Thymus (tissue), 11 donors: ENCODE measurements around the gene TSPAN12. TPM values are rescaled to one million over a fixed set of nuclear protein-coding genes. Genes with fewer than 3 reads are reported as not detected.

Source experiments
- DNase-seq, 9 donors: peaks; one replicate each; pipeline ENCODE4 v3.0.0-alpha.2; 2013; ENCODE audit warnings: low spot score in 9 of 9, low read depth in 6 of 9, missing footprints in 1 of 9
- H3K27ac ChIP-seq, 2 donors: one replicate each; pipeline ENCODE4 v1.5.1; 2013; ENCODE audit warnings: control low read depth in 1 of 2, low read depth in 1 of 2, low read length in 1 of 2, mild to moderate bottlenecking in 1 of 2, moderate library complexity in 1 of 2
- H3K27me3 ChIP-seq, 2 donors: one replicate each; pipeline ENCODE4 v1.5.1; 2013; ENCODE audit warnings: low read length in 1 of 2; ENCODE audit not compliant: control insufficient read depth in 2 of 2, insufficient read depth in 1 of 2
- H3K36me3 ChIP-seq, 2 donors: one replicate each; pipeline ENCODE4 v1.5.1; 2013; ENCODE audit warnings: low read length in 1 of 2, mild to moderate bottlenecking in 1 of 2, moderate library complexity in 1 of 2; ENCODE audit not compliant: control insufficient read depth in 2 of 2, insufficient read depth in 2 of 2
- H3K4me1 ChIP-seq, 2 donors: one replicate each; pipeline ENCODE4 v1.5.1; 2013; ENCODE audit warnings: low read length in 2 of 2; ENCODE audit not compliant: control insufficient read depth in 2 of 2, insufficient read depth in 2 of 2
- H3K4me3 ChIP-seq, 2 donors: one replicate each; pipeline ENCODE4 v1.5.1; 2013; ENCODE audit warnings: low read length in 2 of 2, control low read depth in 1 of 2, mild to moderate bottlenecking in 1 of 2
- H3K9me3 ChIP-seq, 2 donors: one replicate each; pipeline ENCODE4 v1.5.1; 2013; ENCODE audit warnings: low read length in 1 of 2, mild to moderate bottlenecking in 1 of 2; ENCODE audit not compliant: control insufficient read depth in 2 of 2, insufficient read depth in 1 of 2
- WGBS: extraction: QIAGEN DNeasy Blood & Tissue Kit; methylation state at CpG from one replicate; pipeline ENCODE4 v1.1.7; 2013; 5-methylcytosine and 5-hydroxymethylcytosine counted together
- polyA plus RNA-seq: library from polyadenylated mRNA; stranded (reverse); fragments of 200-250 nt; gene quantifications from one replicate; pipeline ENCODE4 v1.2.3, GENCODE V29; 2013
- total RNA-seq: library from RNA; stranded (reverse); fragments of 120-200 nt; gene quantifications from one replicate; pipeline ENCODE4 v1.2.4, GENCODE V29; 2013
- donor health status: healthy.

The TSPAN12 gene
- total and polyA plus RNA-seq, 2 donors: 3.5 to 7.8 TPM

GRCh38 chr7:120873401-120873800, 15.5 kb upstream of the TSPAN12 start:
- no peak for DNase-seq
- no peak overlapping the region for H3K27ac ChIP-seq
- H3K9me3 ChIP-seq: no peaks in the 10 kb centered on the region
- 94% methylated on average over 4 of the region's 4 CpGs for WGBS
- H3K27me3 ChIP-seq: no peaks in the 10 kb centered on the region
- H3K4me1 ChIP-seq: no peaks in the 10 kb centered on the region
- no peaks in the 10 kb centered on the region for H3K36me3 ChIP-seq
- H3K4me3 ChIP-seq: no peak overlapping the region

DNA sequence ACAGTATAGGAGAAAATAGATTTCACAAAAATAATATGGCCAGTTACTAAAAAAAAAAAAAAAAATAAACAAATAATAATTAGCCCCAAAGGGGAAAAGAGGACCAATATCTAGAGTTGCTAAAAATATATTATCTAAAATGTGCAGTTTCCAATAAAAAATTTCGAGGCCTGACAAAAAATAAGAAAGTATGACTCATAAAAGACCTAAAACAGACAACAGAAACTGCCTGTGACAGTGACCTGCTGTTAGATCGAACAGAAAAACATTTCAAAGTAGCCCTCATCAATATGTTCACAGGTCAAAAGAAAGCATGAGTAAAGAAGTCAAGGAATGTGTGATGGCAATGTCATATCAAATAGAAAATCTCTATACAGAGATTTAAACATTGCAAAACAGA, 11.8 kb upstream of the TSPAN12 start:
- 78% methylated on average over 2 of the region's 2 CpGs for WGBS

GRCh38 chr7:120867932-120868331, 10.0 kb upstream of the TSPAN12 start:
- H3K36me3 ChIP-seq: no peaks in the 10 kb centered on the region
- no peaks in the 10 kb centered on the region for H3K27me3 ChIP-seq
- no peaks in the 10 kb centered on the region for H3K4me1 ChIP-seq
- no peak overlapping the region for H3K27ac ChIP-seq
- no peaks in the 10 kb centered on the region for H3K9me3 ChIP-seq
- no peak for DNase-seq
- WGBS: 90% methylated on average over 1 of the region's 1 CpG
- H3K4me3 ChIP-seq: no peak overlapping the region

More for the DNA sequence above, 11.8 kb upstream of the TSPAN12 start:
- Histone ChIP-seq H3K9me3 (no peaks in the 10 kb centered on the region), H3K36me3 (no peaks in the 10 kb centered on the region), H3K27me3 (no peaks in the 10 kb centered on the region), H3K27ac (no peak overlapping the region), H3K4me1 (no peaks in the 10 kb centered on the region), H3K4me3 (no peak overlapping the region)
- DNase-seq: no peak

- H3K9me3 ChIP-seq: no peaks in the 10 kb centered on the region
- H3K4me1 ChIP-seq: no peaks in the 10 kb centered on the region
- no peak overlapping the region for H3K4me3 ChIP-seq
- DNase-seq: no peak
- no peaks in the 10 kb centered on the region for H3K36me3 ChIP-seq
- WGBS: 92% methylated on average over 1 of the region's 1 CpG
- H3K27ac ChIP-seq: no peak overlapping the region
- no peaks in the 10 kb centered on the region for H3K27me3 ChIP-seq
Measured at GRCh38 chr7:120865191-120865981, 7.4 kb upstream of the TSPAN12 start.

DNA sequence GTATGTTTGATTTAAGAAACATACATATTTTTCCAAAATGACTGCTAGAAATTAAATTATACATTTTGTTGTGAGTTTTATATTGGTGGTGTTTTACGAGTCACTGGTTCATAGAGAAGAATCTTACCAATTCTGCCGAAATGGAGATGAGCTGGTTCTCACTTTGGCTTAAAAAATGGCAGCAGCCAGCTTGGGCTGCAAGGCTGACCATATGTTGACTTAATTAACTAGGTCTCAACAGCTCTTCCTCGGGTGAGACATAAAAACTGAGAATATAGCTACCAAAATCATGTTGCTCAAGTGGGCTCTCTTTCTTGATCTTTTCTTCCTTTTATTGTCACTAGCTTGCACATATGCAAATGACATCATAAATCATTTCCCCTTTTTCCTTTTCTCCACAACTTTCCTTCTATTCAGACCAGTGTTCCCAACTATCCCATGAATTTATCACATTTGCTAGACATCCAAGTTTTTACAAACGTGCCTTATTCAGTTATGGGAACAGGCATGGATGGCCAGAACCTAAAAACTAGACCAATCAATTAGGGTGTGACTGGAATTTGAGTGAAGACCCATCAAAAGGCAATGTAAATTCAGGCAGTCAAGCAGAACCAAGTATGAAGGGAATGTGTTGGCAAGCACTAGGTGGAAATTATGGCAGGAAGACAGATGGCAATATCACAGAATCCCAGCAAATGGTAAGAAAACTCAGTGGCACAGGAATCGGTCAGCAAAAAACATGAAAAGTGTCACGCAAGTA, 6.4 kb upstream of the TSPAN12 start:
- Histone ChIP-seq H3K4me1 (no peaks in the 10 kb centered on the region), H3K36me3 (no peaks in the 10 kb centered on the region), H3K27ac (no peak overlapping the region), H3K27me3 (peaks cover 3 to 8% of the 10 kb centered on the region in 2 donors), H3K9me3 (no peaks in the 10 kb centered on the region), H3K4me3 (no peak overlapping the region)
- 89% methylated on average over 6 of the region's 6 CpGs for WGBS
- no peak for DNase-seq

DNA sequence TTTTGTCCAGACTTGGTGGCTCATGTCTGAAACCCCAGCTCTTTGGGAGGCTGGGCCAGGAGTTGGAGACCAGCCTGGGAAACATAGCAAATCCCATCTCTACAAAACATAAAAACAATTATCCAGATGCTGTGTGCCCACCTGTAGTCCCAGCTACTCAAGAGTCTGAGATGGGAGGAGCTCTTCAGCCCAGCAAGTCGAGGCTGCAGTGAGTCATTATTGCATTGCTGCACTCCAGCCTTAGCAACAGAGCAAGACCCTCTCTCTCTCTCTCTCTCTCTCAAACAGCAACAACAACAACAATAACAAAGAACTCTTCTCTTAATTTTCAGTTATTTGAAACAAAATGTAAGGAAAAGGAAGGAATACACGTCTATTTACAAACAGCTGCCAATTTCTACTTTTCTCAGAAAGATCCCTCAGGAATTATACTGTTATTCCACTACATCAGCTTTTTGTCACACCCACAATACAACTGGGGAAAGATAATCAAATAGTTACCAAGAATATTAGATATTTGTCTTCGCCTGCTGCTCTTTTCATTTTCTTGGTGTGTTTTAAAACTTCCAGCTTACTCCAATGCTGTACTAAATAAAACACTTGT, 5.1 kb upstream of the TSPAN12 start:
- H3K27me3 ChIP-seq: peaks cover 5 to 21% of the 10 kb centered on the region in 2 donors
- H3K4me3 ChIP-seq: no peak overlapping the region
- 79% methylated on average over 3 of the region's 3 CpGs for WGBS
- no peaks in the 10 kb centered on the region for H3K36me3 ChIP-seq
- peaks cover 0 to under 1% of the 10 kb centered on the region in 2 donors for H3K4me1 ChIP-seq
- H3K27ac ChIP-seq: no peak overlapping the region
- H3K9me3 ChIP-seq: no peaks in the 10 kb centered on the region
- DNase-seq: no peak

DNA sequence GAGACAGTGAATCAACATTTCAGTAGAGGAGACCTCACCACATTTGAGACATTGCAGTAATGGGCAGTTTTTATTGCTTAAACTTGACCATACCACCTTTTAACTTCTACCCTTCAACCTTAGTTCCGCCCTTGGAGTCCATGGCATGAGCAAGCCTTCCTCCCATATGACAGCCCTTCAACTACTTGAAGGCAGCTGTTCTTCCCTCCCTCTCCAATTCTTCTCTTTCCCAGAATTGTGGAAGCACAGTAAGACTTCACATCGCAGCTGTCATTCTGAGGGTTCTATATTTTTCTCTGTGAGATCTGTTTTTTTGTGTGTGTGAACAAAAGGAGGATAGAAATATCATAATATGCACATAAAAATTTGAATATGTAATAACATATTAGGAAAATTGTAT, 2.2 kb upstream of the TSPAN12 start:
- no peak for DNase-seq
- Histone ChIP-seq H3K27ac (no peak overlapping the region), H3K27me3 (peaks cover 24 to 48% of the 10 kb centered on the region in 2 donors), H3K36me3 (no peaks in the 10 kb centered on the region), H3K4me1 (peaks cover 0 to 10% of the 10 kb centered on the region in 2 donors), H3K4me3 (no peak overlapping the region), H3K9me3 (no peaks in the 10 kb centered on the region)
- WGBS: 97% methylated on average over 2 of the region's 2 CpGs

GRCh38 chr7:120859459-120859858, 1.5 kb upstream of the TSPAN12 start:
- H3K36me3 ChIP-seq: no peaks in the 10 kb centered on the region
- no peaks in the 10 kb centered on the region for H3K9me3 ChIP-seq
- H3K27ac ChIP-seq: no peak overlapping the region
- H3K4me3 ChIP-seq: no peak overlapping the region
- DNase-seq: no peak
- peaks cover 24 to 55% of the 10 kb centered on the region in 2 donors for H3K27me3 ChIP-seq
- peaks cover 0 to 10% of the 10 kb centered on the region in 2 donors for H3K4me1 ChIP-seq
- 89% methylated on average over 6 of the region's 6 CpGs for WGBS
